NCI-H226 (cell line): ENCODE data around the gene SEL1L3.

Experiments used
- DNase-seq: peaks from one replicate; pipeline ENCODE4 v3.0.0-alpha.2; 2015

SEL1L3 gene

DNA sequence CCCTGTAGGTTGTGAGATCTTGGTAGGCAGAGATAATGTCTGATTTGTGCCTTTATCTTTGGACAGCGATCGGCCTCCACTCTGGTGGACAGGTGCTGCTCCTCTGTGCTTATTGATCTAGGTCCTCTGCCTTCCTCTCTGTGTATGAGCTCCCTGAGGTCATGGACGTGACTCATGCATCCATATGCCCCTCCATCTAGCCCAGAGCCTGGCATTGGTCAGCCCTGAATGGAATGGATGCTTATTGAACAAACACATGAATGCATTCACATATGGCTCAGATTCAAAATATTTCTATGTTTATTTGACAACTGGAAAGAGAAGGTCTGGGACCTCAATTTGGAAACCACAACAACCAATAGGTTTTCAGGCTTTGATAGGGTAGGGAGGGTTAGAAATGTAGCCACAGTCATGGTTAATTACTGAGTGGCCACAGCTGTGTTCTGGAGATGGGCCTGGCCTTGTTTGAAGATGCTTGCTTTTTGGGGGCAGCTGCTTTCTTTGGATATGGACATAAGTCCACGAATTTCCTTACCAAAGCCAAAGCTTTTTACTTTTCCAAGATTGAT, 76.2 kb downstream of the SEL1L3 start:
- no peak for DNase-seq

DNA sequence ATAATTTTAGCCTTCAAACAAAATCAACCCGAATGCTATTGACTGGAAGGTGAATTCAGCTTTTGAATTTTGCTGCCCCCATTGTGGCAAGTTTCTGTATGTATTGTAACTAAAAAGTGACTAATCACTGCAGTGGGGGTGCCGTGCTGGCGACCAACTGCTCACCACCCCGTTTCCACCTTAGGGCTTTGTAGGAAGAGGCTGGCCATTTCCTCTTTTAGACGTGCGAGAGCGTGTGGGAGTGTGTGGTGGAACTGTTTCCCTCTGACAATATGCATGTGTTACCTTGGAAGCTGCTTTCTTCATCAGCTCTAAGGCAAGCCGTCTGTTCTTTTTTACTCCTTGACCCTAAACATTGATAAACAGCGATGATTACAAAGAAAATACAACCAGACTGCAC, 78.8 kb downstream of the SEL1L3 start:
- DNase-seq = no peak

DNA sequence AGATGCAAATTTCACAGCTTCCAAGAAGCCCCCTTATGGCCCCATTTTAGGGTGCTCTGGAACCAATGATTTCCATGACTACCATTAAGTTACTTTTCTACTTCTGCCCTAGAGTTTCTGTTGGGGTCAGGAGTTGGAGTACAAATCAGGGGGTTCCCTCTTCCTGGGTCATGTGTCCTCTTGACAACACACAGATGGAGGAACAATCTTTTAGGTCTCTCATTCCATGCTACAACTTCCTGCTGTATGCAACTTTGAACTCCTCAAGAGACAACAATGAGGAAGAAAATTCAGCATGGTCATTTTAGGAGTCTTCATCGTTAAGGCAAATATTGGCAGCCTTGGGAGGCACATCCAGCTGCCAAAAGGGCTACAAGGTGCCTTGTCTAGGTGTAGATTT, 79.7 kb downstream of the SEL1L3 start:
- DNase-seq = no peak

DNA sequence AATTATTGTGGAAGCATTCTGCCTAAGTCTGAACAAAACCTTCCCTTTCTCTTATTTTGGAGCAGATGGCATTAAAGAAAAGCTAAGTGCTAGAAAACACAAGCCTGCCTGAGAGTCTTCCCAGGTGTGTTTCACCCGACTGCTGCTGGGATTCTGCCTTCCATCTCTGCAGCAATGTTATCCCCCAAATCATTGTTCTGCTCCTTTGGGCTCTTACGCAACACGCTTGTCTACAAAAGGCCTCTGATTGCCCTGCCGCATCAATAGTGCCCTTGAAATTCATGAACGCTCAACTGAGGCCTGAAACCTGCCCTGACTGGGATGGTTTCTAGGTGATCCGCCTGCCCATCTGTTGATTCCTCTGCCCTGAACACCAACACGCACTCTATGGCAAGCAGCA, 80.3 kb downstream of the SEL1L3 start:
- no peak for DNase-seq

DNA sequence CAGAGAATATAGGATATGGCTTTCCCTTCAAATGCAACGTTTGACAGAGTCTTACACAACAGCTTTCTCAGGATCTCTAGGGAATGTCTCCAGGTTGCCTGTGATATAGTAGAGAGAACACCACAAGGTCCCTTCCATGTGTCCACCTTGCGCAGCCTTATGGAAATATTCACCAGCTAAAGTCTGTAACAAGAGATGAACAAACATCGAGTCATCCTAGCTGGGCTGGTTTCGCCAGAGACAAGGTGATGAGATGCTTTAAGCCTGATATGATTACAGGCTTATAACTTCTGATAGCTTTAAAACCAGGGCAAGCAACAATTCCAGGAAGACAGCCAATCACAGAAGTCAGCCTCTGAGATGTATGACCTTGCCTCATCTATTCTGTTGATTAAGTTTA, 83.8 kb downstream of the SEL1L3 start:
- peak; percentile 55 for DNase-seq

DNA sequence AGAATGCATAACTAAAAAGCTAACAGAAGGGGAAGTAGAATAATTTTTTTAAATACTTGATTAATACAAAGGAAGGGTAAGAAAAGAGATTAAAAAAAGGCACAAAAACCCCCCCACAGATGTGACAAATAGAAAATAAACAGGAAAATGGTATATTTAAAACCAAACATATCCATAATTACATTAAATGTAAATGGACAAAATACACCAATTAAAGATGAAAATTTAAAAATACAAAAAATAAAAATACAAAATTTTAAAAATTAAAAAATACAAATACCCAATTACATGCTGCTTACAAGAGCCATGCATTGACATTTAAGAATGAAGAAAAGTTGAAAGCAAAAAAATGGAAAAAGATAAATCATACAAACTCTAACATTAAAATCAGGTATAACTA, 86.0 kb downstream of the SEL1L3 start:
- DNase-seq = no peak

DNA sequence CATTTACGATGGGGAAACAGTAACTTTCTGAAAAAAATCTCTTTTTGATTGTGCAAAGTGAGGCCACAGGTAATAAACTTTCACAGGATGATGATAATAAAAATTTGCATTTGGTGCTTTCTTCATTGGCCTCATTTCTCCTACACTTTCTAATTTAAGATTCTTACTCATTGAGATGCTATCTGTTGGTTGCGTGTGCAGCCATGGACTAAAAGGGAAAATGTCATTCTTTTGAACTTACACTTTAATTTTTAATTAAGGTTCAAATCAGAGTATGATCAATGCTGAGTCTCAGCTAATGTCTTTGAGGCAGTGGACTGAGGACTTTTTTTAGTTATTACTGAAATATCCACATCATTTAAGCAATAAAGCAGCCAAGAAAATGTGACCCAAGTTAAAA, 87.6 kb downstream of the SEL1L3 start:
- no peak for DNase-seq

DNA sequence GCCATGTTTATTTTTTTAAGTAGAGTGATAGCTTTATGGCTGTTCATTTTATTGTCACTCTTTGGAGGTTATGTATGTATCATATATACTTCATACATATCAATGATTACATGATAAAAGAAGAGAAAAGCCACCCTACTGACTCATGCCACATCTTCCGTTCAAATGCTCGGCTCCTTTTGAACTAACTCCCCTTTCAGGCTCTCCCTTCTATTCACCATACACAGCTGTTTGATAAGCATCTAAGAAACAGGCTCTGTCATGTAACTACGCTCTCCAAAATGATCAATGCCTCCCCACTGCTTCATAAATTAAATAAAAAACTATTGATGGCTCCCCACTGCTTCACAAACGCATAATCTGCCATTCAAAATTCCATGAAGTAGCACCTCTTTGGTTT, 89.4 kb downstream of the SEL1L3 start:
- DNase-seq = no peak

DNA sequence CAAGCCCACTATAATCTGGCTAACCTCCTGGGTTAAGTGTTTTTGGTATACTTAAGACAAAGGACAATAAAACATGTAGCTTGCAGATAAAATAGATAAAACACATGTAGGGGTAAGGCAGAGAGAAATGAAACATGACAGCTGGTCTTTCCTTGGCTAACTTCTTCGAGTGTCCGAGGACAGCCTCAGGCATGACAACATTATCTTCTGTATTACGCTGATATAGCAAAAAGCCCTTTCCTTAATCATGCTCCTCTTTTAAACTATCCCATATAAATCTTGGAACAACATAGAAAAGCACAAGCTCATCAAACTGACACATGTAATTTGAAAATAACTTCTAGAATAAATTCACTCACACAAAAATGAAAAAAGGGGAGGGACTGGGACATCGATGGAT, 91.1 kb downstream of the SEL1L3 start:
- no peak for DNase-seq

DNA sequence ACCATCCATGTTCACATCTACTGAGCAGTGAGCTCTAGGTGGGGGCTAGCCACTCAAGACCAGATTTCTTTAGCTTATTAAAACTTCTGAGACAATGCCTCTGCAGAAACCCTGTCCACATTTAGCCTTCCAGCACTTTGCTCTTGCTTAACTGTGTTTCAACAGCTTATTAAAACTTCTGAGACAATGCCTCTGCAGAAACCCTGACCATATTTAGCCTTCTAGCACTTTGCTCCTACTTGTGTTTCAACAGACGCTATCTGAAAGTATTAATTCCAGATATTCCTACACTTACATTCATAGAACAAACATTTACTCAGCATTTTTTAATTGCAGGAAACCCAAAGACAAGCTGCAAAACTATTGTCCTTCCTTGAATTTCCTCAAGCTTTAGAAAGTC, 91.9 kb downstream of the SEL1L3 start:
- DNase-seq = no peak

DNA sequence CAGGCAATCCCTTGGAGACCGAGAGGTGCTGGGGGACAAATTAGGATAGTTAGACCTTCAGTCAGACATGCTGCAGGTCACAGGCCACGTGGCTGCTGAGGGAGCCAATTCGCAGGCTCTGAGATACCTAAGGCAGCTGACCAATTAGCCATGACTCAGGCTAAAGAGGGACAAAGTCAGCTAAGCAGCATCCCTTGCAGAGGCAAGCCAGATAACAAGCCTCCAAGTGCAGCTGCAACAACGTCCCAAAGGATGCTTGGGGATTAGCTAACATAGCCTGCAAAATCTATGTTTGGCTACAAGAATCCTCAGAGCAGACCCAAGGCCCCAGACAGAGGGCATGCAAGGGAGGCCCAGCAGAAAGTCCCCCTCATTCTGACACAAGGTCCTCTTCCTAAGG, 93.5 kb downstream of the SEL1L3 start:
- DNase-seq = no peak

DNA sequence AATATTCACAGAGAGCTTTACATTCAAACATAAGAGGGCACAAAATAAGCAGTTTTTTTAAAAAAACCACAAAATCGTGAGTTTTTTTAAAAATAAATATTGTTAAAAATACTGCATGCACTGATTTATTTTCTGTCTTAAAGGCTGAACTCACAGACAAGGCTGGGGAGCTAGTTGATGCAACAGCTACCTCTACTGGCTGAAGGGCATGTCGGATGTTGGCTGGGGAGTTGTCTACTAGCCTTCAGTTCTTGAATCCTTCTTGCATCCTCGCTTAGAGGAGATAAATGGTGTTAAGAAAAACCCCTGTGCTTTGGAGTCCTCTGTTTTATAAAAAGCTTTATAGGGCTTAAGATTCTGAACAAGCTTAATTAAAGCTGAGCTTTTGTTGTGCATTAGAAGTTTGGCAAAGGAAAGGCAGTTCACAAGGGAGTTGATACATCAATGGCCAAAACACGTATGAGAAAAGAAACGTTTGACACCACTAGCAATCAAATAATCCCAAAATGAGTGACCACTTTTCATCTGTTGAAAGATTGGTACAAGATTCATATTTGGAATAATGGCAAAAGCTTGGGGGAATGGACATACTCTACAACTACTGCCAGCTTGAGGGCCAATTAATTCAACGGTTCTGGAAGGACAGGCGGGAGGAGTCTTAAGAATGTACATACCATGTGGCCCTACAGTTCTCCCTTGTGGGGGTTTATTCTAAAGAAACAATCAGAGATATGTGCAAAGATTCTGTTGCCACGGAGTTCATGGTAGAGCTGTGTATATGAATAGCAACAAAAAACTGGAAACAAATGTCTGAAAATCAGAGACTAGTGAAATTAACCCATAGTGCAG, 94.7 kb downstream of the SEL1L3 start:
- peak; percentile 22 for DNase-seq

DNA sequence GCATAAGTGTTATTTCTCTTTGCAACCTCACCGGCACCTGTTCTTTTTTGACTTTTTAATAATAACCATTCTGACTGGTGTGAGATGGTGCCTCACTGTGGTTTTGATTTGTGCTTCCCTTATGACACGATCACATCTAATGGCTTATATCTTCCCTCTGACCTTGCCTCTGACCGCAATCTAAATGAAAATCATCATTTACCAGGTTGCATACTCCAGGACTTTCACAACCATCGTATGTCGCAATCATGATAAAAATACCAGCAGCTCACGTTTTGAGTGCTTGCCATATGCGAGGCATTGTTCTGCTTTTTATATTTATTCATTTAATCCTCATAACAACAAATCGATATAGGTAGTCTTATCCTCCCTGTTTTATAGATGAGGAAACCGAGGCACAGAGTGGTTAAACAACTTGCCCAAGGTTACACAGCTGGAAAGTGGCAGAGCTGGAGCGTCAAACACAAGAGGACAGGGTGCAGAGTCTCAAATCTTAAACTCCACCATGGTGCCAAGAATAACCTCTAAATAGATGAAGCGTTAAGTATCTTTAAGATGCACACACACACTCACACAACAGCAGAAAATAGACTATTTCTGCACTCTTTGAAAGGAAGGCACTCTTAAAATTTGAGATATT, 102.2 kb downstream of the SEL1L3 start:
- peak; percentile 23 for DNase-seq

DNA sequence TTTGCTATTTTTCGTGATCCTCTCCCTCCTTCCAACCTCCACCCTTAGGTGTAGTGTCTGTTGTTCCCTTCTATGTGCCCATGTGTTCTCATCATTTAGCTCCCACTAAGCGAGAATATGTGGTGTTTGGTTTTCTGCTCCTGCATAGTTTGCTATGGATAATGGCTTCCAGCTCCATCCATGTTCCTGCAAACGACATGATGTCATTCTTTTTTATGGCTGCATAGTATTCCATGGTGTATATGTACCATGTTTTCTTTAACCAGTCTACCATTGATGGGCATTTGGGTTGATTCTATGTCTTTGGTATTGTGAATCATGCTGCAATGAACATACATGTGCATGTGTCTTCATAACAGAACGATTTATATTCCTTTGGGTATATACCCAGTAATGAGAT, 102.7 kb downstream of the SEL1L3 start:
- DNase-seq = no peak

DNA sequence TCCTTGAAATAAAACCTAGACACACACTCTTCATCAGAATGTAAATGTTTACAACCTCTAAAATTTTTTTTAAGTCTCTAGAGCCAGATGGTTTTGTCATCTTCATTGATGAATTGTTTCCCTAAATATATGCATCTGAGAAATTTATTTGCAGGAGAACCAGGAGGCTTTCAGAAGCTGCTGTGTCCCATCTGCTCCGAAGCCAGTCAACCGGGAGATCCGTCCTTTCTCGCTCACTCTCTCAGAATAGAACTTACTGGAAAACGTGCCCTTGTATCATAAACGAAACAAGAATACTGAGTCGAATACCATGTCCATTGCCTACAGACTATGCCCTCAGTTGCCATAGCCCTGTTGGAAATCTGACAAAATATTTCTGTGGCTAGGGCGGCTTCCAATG, 103.7 kb downstream of the SEL1L3 start:
- DNase-seq = no peak

DNA sequence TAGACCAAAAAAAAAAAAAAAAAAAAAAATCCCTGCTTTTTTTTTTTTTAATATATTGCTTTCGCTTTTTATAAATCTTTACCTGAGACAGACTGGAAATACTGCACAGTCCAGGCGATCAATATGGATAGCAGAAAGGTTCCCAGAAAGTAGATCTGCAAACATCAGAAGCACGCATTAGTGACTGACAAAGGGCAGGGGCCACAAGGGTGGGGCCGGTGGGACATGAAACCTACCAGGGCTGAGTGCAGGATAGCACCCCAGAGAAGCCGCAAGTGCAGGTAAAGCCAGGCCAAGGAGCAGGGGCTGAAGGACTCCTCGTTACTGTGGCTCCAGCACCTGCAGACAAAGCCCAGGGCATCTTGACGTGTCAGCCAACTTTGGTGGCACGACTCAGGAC, 105.3 kb downstream of the SEL1L3 start:
- DNase-seq = no peak

DNA sequence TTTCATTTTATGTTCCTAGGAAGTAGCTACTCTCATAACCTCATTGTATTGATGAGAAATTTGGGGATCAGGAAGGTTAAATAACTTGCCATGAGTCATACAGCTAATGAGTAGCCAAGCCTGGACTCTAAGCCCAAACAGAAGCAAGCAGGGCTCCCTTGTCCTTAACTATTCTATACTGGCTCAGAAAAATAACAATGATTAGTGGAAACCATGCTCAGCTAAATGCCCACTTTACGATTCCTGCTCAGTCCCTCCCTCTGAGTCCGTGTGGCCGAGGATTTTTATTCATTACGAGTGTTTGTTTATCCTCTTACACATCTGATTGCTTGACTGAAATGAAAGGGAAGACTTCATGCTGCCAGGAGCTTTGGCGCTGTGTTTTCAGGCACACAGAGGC, 106.3 kb downstream of the SEL1L3 start:
- DNase-seq = no peak

DNA sequence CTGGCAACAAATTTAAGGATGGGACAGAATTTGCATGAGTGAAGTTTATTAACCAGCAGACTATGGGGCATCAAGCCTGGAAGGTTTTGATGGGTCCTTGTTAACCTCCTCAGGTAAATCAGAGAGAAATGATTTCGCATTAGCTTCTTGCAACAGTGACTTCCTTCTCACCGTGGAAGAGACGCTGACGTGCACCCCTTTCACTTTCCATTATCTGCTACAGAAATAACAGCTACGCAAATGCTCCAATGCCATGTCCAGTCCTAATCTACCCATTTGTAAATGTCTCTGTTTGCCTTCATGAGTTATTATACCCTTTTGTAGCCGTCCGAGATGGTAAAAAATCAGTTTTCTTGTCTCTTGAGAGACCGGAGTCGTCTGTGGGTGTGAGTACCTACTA, 106.9 kb downstream of the SEL1L3 start:
- no peak for DNase-seq

DNA sequence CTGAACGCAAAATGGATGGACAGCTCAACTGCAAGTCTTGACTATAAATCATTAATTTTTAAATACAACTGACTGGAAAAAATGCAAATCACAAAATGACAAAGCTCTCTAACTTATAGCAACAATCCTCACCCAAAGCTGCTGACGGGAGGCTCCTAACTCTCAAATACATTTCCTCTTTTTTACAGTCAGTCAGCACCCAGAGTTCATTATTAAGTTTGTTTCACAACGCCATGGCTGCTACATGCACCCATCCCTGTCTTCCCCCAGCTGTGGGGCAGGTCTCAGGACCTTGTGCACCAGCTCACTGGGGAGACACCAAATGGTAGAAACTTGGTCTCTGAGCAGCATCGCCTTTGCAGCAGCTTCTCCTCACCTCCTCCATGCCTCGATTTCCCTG, 109.5 kb downstream of the SEL1L3 start:
- no peak for DNase-seq

DNA sequence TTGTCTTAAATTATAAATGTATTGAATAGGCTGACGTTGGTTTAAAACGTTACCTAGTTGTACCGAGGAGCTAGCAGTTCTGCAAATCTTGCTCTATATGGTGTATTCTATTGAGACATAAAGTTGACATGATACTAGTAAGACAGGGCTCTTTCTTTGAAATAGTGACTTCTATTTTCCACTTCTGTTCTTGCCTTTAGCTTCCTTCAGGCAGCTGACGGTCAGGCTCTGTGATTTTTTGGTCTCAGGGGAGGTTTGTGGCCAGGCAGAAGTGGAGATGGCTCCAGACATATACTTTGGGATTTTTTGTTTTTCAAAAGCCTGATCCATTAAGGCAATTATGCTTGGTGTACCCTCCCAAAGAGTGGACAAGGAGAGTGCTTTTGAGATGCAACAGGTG, 111.9 kb downstream of the SEL1L3 start:
- DNase-seq = no peak

DNA sequence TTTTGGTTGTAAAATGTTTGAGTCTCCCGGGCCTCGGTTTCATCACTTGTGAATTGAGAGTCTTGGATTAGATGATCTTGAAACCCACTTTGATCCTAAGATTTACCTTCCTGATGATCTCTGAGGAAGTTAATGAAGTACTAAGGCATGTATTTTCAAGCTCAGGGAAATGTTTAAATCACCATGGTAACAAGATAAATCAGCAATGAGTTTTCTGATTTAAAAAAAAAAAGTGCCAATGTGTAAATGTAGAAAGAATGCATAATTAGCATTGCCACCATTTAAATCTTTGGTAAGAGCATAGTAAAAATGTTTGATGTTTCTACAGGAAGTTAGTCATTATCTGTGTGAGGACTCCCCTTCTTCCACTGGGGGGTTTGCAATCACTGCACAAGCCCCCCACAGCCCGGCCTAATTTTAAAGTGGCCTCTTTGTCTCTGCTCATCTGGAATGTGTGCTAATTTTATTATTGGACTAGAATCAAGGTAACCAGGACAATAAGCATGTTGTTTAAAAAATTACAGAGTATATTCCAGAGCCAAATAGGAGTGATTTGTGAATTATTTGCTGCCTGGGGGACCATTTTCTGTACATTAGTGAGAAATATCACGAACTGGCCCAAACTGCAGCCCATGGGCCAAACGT, 113.5 kb downstream of the SEL1L3 start:
- DNase-seq = no peak

DNA sequence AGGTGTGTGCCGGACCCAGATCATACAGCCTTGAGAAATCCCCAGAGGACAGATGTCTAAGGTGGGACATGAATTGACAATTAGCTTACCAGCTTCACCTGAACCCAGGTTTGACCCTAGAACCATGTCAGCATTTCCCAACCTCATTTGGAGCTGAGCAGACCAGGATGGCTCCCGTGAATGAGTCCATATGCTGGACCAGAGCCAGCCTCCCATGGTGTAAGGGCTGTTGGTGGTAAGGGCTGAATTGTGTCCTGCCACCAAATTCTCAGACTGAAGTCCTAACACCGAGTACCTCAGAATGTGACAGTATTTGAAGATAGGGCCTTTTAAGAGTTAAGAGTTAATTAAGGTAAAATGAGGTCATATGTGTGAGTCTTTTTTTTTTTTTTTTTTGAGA, 118.8 kb downstream of the SEL1L3 start:
- DNase-seq = no peak

DNA sequence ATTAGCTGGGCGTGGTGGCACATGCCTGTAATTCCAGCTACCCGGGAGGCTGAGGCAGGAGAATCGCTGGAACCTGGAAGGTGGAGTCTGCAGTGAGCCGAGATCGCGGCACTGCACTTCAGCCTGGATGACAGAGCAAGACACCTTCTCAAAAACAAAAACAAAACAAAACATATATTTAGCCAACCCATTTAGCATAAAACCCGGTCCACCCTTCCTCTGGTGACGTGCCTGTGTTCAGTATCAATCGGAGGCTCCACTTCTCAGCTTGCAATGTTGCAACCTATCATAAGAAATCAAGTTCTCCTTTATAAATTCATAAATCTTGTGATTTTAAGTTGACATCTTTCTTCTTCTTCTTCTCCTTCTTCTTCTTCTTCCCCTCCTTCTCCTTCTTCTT, 133.2 kb downstream of the SEL1L3 start:
- DNase-seq = no peak

DNA sequence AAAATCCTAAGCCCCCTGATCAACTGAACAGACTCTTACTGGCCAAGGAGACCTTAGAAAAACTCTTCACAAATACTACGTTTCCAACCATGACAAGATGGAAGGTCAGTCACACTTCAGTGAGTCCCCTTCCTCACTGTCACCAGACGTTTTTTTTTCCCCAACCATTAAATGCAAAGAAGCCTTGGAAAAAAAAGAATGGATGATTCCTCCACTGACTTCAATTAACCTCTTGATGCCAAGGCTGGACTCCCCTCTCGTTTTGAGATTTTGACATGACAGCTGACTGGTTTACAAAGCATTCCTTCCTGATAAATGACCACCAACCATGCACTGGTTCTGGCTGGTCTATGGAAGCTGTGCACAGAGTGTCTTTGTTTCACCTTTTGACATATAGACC, 133.9 kb downstream of the SEL1L3 start:
- no peak for DNase-seq
